GM21515 (cell line): Measurements from ENCODE around the gene NRDE2.

Experiments used
- ATAC-seq: cut with Tn5 transposase; IDR thresholded peaks from one replicate; pipeline ENCODE4 v1.9.1; 2021; ENCODE audit not compliant: unreplicated experiment

NRDE2 gene, protein sequence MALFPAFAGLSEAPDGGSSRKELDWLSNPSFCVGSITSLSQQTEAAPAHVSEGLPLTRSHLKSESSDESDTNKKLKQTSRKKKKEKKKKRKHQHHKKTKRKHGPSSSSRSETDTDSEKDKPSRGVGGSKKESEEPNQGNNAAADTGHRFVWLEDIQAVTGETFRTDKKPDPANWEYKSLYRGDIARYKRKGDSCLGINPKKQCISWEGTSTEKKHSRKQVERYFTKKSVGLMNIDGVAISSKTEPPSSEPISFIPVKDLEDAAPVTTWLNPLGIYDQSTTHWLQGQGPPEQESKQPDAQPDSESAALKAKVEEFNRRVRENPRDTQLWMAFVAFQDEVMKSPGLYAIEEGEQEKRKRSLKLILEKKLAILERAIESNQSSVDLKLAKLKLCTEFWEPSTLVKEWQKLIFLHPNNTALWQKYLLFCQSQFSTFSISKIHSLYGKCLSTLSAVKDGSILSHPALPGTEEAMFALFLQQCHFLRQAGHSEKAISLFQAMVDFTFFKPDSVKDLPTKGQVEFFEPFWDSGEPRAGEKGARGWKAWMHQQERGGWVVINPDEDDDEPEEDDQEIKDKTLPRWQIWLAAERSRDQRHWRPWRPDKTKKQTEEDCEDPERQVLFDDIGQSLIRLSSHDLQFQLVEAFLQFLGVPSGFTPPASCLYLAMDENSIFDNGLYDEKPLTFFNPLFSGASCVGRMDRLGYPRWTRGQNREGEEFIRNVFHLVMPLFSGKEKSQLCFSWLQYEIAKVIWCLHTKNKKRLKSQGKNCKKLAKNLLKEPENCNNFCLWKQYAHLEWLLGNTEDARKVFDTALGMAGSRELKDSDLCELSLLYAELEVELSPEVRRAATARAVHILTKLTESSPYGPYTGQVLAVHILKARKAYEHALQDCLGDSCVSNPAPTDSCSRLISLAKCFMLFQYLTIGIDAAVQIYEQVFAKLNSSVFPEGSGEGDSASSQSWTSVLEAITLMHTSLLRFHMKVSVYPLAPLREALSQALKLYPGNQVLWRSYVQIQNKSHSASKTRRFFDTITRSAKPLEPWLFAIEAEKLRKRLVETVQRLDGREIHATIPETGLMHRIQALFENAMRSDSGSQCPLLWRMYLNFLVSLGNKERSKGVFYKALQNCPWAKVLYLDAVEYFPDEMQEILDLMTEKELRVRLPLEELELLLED

DNA sequence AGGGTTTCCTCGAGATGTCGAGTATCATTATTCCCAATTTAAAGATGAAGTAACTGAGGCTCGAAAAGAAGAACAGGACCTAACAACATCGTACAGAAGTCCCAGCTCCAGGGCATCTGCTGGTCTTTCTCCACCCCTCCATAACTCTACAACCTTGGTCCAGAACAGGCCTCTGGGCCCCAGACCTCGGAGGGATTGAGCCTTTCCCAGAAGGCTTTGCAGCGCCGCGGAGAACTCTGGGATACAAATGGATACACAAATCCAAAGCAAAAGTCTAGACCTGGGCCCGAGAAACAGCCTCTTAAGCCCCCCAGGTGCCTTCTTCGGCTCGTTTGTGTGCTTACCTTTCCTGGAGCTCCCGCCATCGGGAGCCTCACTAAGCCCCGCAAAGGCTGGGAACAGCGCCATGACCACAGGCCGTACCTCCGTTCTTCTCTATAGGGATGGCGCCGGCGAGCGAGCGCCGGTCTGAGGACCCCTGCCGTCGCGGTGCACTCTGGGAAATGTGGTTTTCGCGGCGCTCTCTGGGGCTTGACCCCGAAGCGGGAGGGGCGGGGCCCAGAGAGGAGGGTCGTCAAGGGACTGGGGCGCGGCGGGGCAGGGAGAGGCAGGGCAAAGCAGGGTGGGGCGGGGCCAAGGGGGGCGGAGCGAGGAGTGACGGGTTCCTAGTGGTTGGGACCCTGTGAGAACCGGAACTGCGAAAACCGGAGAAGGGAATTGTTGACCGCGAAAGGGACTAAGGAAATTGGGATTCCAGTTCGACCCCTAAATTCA is at the start of gene NRDE2:
Gene NRDE2, minus strand, starts transcription at position 445 of the 774 bp plus-strand sequence. Its CDS starts 37 bp downstream, at position 408.
- ATAC-seq = peak; percentile 94

DNA sequence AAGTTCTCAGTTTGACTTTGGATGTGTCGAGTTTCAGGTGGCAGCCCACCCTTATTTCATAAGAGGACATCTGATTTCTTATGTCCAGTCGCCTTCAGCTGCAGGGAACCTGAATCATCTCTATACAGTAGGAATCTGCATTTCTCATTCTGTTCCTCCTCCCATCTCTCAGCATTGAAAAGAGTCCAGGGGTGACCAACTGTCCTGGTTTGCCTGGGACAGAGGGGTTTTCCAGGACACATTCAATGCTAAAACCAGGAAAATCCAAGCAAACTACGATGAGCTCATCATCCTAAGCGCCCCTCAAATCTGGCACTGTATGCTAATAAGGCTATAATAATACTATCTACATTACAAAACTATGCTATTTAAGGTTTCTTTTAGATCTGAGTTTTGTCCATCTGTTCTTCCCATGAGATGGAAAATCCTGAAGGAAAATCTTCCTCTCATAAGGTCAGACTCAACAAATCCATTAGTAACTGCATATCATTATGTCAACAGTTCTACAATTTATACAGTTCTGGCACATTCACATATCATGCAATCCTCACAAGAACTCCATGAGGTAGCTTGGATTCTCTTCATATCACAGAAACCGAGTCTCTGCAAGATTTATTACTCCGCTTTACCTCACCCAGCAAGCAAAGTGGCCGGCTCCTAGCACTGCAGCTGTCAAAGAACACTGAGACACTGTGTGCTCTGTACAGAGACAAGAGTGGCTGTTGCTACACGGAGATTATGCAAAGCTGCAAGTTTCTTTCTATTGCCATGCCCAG is 49.5 kb upstream of the NRDE2 start:
- ATAC-seq = no peak

DNA sequence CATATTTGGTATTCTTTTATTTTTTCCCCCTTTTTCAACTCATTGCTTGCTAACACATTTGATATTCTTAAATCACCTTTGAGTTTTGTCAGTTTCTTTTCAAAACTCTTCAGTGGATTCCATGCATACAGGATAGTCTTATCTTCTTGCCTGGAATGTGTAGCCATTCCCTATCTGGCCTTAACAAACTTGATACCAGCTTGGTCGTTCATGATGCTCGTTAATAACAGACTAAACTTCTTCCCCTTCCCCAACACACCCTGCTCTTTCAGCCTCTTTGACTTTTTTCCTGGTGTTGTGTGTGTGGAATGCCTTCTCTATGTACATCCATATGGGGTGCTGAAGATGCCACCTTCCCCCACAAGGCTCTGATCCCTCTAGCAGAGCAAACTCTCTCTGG is 47.4 kb upstream of the NRDE2 start:
- ATAC-seq = no peak

DNA sequence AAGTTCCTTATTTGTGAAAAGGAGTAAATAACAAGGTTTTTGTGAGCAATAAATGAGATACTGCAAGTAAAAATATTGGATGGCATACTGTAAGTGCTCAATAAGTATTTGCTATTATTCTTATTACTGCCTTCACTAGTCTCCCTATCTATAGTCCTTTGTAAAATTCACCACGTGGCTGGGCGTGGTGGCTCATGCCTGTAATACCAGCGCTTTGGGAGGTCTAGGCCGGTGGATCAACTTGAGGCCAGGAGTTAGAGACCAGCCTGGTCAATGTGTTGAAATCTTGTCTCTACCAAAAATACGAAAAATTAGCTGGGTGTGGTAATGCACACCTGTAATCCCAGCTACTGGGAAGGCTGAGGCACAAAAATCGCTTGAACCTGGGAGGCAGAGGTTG is 46.5 kb upstream of the NRDE2 start:
- ATAC-seq = no peak

DNA sequence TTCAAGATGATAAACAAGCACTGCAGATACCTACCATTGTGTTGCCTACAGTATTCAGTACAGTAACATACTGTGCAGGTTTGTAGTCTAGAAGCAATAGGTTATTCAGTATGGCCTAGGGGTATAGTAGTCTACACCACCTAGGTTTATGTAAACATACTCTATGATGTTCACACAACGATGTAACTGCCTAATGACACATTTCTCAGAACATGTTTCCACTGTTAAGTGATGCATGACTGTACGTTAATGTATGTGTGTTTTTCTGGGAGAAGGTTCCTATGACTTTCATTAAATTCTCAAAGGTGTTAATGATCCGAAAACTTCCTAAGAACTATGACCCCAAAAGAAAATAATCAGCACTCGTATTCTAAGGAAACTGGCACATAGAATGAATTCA is 44.2 kb upstream of the NRDE2 start:
- ATAC-seq = no peak

DNA sequence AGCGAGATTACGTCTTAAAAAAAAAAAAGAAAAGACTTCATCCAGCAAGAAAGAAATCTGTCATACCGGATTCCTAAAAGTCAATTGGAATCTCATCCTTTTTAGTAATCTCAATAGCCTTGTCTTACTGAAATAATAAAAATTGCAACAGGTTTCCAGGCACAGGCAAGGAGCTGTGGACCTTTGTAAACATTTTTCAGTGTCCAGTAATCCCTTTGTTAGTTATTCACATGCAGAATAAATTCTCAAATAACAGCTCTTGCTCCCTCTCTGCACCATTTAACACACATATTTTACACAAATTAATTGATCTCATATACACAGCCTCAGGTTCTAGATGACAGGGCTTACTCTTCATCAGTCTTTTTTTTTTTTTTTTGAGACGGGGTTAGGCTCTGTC is 43.1 kb upstream of the NRDE2 start:
- ATAC-seq = no peak

DNA sequence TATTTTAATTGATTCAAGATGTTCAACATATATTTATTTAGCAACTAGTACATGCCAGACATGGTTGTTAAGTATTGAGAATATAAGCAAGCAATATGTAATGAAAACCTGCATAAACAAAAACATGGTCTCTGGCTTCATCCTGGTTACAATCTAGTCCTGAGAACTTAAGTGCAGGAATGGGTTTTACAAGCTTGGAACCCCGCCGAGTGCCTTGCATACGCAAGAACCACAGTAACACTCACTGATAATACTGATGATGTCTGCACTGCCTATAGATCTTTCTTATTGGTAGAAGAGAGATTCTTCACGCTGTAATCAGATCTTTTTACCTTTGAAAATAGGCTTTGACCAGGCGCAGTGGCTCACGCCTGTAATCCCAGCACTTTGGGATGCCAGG is 42.1 kb upstream of the NRDE2 start:
- no peak for ATAC-seq

DNA sequence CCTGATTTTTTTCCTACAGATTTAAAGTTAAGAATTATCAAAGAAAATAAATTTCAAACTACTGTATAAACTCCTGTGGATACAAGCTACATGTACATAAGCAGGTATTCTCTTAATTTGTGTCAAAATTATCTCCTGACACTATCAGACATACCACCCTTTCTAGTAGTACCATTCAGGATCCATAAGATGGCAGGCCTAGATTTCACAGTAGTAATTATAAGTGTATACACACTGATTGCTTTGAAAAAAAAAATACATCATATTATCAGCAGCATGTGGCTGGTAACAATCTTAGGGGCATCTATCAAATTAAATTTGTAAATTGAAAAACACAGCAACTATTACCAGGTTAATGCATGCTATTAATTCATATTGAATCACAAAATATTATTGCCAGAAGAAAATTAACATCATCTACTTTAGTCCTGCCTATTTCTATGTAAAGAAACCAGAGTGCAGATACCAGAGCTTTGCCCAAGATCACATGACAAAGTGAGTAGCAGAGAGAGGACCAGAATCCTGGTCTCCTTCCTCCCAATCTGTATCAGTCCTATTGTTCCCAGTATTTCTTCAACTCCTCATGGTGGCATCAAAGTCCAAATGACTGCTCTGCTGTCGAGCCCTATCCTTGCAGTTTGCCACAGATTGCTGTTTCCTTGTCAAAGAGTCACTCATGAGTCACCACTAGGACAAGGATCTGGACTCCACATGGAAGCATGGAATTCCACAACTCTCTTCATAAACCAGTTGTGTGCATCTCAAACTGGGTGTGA is 37.4 kb upstream of the NRDE2 start:
- ATAC-seq = no peak

DNA sequence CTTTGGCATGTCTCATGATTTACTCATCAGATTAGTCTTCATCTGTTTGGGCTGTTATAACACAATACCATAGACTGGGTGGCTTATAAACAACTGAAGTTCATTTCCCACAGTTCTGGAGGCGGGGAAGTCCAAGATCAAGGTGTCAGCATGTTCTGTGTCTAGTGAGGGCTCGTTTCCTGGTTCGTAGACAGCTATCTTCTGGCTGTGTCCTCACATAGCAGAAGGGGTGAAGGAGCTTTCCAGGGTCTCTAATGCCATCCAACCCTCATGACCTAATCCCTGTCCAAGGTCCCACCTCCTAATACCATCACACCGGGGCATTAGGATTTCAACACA is 30.8 kb upstream of the NRDE2 start:
- no peak for ATAC-seq

DNA sequence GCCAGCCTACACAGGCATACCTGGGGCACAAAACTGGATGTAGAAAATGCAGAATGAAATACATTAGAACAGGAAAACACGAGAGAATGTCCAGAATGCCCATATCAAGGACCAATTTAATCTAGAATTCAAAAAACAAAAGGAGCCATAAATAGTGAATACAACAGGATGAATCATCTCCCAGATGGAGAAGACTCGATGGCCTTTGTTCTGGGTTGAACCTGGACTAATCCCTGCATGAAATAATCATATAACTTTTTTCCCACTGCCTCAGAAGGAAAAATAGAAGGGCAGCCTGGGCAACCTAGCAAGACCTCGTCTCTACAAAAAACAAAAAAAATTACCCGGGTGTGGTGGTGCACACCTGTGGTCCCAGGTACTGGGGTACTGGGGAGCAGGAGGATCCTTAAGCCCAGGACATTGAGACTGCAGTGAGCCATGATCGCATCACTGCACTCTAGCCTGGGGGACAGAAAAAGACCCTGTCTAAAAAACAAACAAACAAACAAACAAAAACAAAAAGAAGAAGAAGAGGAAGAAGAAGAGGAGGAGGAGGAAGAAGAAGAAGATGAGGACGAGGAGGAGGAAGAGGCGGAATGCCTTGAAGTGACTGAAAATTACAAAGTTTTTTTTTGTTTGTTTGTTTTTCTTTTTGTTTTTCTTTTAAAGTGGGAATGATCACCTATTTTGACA is 30.3 kb upstream of the NRDE2 start:
- ATAC-seq = no peak

DNA sequence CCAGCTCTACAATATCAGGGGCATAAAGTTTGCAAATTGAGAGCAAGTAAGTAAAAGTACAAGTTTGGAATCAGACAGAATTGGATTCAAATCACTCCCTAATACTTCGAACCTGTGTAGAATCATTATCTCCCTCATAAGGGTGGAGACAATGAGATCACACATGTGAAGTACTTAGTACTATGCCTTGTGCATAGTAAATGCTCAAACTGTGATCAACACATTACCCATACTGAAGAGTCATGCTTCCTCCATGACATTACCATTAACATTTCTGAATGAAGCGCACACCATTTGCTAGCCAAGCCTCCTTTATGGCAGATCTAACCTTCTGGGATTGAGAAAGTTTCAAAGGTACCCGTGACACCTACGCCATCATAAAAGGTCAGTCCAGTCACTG is 26.6 kb upstream of the NRDE2 start:
- ATAC-seq = no peak

DNA sequence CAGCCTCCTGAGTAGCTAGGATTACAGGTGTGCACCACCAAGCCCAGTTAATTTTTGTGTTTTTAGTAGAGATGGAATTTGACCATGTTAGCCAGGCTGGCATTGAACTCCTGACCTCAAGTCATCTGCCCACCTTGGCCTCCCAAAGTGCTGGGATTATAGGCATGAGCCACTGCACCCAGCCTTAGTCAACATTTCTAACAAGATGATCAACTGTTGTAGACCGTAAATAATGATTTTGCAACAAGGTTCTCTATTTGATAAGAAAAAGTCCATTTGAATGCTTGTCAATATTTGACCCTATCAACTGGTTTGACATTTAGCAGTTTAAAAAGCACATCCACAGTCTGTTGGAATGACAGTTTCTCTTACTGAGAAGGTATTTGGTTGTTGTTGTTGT is 25.2 kb upstream of the NRDE2 start:
- ATAC-seq = no peak

DNA sequence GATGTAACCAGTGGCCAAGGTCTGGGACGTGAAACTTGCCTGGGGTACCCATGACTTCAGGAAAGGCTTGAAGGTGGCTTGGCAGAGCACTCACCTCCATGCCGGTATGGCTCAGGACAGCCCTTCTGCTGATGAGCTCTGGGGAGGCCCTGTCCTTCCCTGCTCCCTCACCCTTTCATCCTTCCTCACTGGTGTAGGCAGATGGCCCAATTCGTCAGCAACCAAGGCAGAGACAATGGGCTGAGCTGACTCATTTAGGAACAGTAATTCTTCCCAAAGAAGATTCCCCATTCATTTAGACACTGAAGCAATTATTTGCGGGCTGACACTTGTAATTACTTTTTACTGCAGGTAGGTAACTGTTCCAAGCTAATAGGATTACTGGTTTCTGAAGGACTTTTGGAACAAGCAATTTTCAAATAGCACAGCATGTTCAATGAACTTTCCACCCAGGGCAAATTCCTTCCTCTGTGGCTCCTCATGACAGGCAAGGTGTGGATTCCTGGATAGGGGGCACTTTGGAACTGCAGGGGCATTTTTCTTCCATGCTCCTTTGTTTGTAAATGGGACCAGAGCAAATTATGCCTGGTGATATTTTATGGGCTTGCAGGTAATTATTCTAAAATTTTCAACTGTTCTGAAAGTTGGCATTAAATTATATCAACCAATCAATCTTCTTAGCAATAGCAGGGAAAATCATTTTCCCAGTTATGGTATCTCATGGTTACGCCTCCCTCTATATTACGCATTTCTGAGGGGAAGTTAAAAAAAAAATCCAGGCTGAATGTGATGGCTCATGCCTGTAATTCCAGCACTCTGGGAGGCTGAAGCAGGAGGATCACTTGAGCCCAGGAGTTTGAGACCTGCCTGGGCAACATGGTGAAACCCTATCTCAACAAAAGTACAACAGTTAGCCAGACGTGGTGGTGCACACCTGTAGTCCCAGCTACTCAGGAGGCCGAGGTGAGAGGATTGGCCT is 24.1 kb upstream of the NRDE2 start:
- no peak for ATAC-seq

DNA sequence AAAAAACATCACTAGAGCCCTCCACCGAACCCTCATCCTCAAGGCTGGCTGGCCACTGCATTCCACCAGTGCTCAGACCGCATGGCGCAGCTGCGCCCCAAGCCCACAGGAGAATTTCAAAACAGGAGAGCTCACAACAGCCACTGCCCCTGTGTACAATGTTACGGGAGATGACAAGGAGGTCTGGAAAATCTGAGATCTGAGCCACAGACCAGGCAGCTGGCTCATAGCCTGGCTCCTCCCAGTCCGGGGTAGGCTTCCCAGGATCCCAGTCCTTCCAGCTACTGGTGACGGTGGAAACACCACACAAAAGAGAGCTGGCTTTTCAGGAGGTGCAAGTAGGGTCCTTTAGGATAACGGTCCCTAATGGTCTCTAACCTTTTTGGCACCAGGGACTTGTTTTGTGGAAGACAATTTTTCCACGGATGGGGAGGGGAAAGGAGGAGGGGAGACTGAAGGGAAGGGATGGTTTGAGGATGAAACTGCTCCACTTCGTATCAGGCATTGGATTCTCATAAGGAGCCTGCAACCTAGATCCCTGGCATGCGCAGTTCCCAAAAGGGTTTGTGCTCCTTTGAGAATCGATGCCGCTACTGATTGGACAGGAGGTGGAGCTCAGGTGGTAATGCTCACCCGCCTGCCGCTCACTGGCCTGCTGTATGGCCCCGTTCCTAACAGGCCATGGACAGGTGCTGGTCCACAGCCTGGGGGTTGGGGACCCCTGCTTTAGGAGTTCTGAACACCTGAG is 23.0 kb upstream of the NRDE2 start:
- no peak for ATAC-seq

DNA sequence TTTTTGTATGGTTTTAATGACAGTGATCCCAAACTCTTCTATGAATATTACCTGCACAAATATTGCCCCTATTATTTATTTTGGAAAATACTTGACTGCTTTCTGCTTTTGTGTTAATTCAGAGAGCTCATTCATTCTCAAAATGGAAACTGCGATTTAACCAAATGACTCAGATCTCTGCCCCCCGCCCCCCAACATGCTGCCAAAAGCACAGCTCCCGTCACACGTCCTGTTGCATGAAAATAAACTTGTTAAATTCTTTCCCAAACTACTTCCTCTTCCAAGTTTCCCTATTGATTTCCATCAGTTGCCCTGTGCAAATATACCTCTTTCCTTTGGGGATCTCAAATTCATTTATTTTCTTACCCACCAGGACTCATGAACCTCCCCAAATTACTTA is 18.0 kb upstream of the NRDE2 start:
- ATAC-seq = no peak

DNA sequence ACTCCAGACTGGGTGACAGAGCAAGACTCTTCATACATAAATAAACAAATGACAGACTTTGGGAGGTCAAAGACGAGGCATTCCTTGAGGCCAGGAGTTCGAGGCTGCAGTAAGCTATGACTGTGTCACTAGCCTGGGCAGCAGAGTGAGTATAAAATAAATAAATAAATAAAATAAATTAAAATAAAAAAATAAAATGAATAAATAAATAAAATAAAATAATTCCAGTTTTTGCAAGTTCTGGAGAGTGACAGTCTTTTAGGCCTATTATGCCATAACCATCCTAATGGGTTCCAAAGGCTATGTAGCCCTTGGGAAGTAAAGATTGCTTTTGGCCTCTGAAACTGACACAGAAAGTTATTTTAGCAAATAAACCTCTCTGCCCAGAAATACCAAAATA is 16.5 kb upstream of the NRDE2 start:
- no peak for ATAC-seq

DNA sequence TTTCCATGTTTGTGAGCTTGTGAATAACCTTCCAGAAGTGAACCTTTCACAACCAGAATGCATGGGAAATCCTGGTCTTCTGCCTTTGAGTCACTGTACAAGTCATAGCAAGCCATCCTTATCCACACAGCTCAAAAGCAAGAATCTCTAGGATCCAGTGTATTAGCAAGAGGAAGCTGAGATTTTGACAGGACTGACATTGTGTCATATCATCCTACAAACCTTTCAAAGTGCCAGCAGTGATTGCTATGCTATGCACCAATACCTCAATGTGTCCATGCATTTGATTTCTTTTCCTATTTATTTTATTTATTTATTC is 13.5 kb upstream of the NRDE2 start:
- ATAC-seq = no peak
